Measurements from ENCODE around the gene FOXE3. TPM values are rescaled to one million over a fixed set of nuclear protein-coding genes. Genes with fewer than 3 reads are reported as not detected.
"Not testable (repeated sequence)": the region's sequence is repeated elsewhere in the genome, so short reads cannot be mapped to it uniquely, and the experiment has no call there.

Gene FOXE3
- total RNA-seq, 1 donor from 2014 or later = 0.35 TPM

GRCh38 chr1:47452426-47452825 is 36.3 kb downstream of the FOXE3 start:
- DNase-seq (ENCODE audit: low read depth, low spot score) = no peak
- peaks cover 18% of the 10 kb centered on the region for H3K27me3 Mint-ChIP-seq (ENCODE audit: low read depth)
- no peaks in the 10 kb centered on the region for H3K9me3 Mint-ChIP-seq
- H3K4me1 Mint-ChIP-seq = peaks cover 18% of the 10 kb centered on the region
- H3K36me3 Mint-ChIP-seq (ENCODE audit: low read depth) = peaks cover 2% of the 10 kb centered on the region
- no peak overlapping the region for H3K27ac Mint-ChIP-seq (ENCODE audit: unreplicated experiment)
- no peak overlapping the region for H3K4me3 Mint-ChIP-seq
- no peak for TF ChIP-seq CTCF (conservative IDR thresholded peaks at IDR 0.05)

- Mint-ChIP-seq H3K27me3 (ENCODE audit: low read depth) (peaks cover 29% of the 10 kb centered on the region), H3K4me1 (peaks cover 14% of the 10 kb centered on the region)
- H3K36me3 Mint-ChIP-seq (ENCODE audit: low read depth); DNase-seq (ENCODE audit: low read depth, low spot score); H3K27ac Mint-ChIP-seq (ENCODE audit: unreplicated experiment); H3K4me3 Mint-ChIP-seq; H3K9me3 Mint-ChIP-seq: not testable (repeated sequence)
Observed at GRCh38 chr1:47453910-47454309, 37.8 kb downstream of the FOXE3 start.

- Mint-ChIP-seq H3K36me3 (ENCODE audit: low read depth) (no peaks in the 10 kb centered on the region), H3K4me1 (peaks cover 6% of the 10 kb centered on the region), H3K4me3 (no peak overlapping the region), H3K9me3 (no peaks in the 10 kb centered on the region), H3K27me3 (ENCODE audit: low read depth) (peaks cover 52% of the 10 kb centered on the region), H3K27ac (ENCODE audit: unreplicated experiment) (no peak overlapping the region)
- no peak for TF ChIP-seq CTCF (conservative IDR thresholded peaks at IDR 0.05)
- DNase-seq (ENCODE audit: low read depth, low spot score) = no peak
Observed at GRCh38 chr1:47456250-47456649, 40.2 kb downstream of the FOXE3 start.

GRCh38 chr1:47457547-47457946 is 41.5 kb downstream of the FOXE3 start:
- not testable (repeated sequence) for H3K36me3 Mint-ChIP-seq (ENCODE audit: low read depth); H3K27ac Mint-ChIP-seq (ENCODE audit: unreplicated experiment); DNase-seq (ENCODE audit: low read depth, low spot score); H3K4me1 Mint-ChIP-seq; H3K4me3 Mint-ChIP-seq; H3K9me3 Mint-ChIP-seq
- peaks cover 65% of the 10 kb centered on the region for H3K27me3 Mint-ChIP-seq (ENCODE audit: low read depth)

GRCh38 chr1:47459253-47459788 is 43.2 kb downstream of the FOXE3 start:
- no peak for DNase-seq (ENCODE audit: low read depth, low spot score)
- Mint-ChIP-seq H3K4me3 (no peak overlapping the region), H3K27ac (ENCODE audit: unreplicated experiment) (no peak overlapping the region), H3K36me3 (ENCODE audit: low read depth) (no peaks in the 10 kb centered on the region), H3K27me3 (ENCODE audit: low read depth) (peaks cover 77% of the 10 kb centered on the region), H3K9me3 (no peaks in the 10 kb centered on the region), H3K4me1 (no peaks in the 10 kb centered on the region)
- TF ChIP-seq CTCF (conservative IDR thresholded peaks at IDR 0.05) = no peak

GRCh38 chr1:47460040-47460439 is 44.0 kb downstream of the FOXE3 start:
- no peak overlapping the region for H3K4me3 Mint-ChIP-seq
- peaks cover 73% of the 10 kb centered on the region for H3K27me3 Mint-ChIP-seq (ENCODE audit: low read depth)
- TF ChIP-seq CTCF (conservative IDR thresholded peaks at IDR 0.05) = no peak
- no peaks in the 10 kb centered on the region for H3K9me3 Mint-ChIP-seq
- DNase-seq (ENCODE audit: low read depth, low spot score) = no peak
- H3K4me1 Mint-ChIP-seq = no peaks in the 10 kb centered on the region
- no peaks in the 10 kb centered on the region for H3K36me3 Mint-ChIP-seq (ENCODE audit: low read depth)
- no peak overlapping the region for H3K27ac Mint-ChIP-seq (ENCODE audit: unreplicated experiment)

- Mint-ChIP-seq H3K4me3 (no peak overlapping the region), H3K27ac (ENCODE audit: unreplicated experiment) (no peak overlapping the region), H3K9me3 (no peaks in the 10 kb centered on the region), H3K27me3 (ENCODE audit: low read depth) (peaks cover 69% of the 10 kb centered on the region), H3K4me1 (no peaks in the 10 kb centered on the region), H3K36me3 (ENCODE audit: low read depth) (no peaks in the 10 kb centered on the region)
- TF ChIP-seq CTCF (conservative IDR thresholded peaks at IDR 0.05) = no peak
- DNase-seq (ENCODE audit: low read depth, low spot score) = no peak
Observed at GRCh38 chr1:47460456-47460855, 44.4 kb downstream of the FOXE3 start.
